ENCODE results near the gene PLXNA4. TPM values are rescaled to one million over a fixed set of nuclear protein-coding genes. Genes with fewer than 3 reads are reported as not detected.

PLXNA4 gene
- total and polyA plus RNA-seq, 2 experiments from 2014 or later, result 0.08 to 0.80 TPM

- Histone ChIP-seq H3K4me2 (no peak overlapping the region), H3F3A (replicated peaks; ENCODE audit: low read depth) (no peaks in the 10 kb centered on the region), H3K27me3 (ENCODE audit: insufficient read depth) (no peaks in the 10 kb centered on the region), H3K36me3 (ENCODE audit: insufficient read depth) (no peaks in the 10 kb centered on the region), H2AFZ (no peak overlapping the region; the same call in 1 of the 2 replicates), H3K4me3 (no peak overlapping the region), H3K79me2 (replicated peaks; ENCODE audit: insufficient read depth) (no peaks in the 10 kb centered on the region), H4K20me1 (replicated peaks; ENCODE audit: insufficient read depth) (no peaks in the 10 kb centered on the region), H3K4me1 (ENCODE audit: insufficient read depth) (no peaks in the 10 kb centered on the region), H3K27ac (ENCODE audit: low read depth) (no peak overlapping the region), H3K9me2 (ENCODE audit: insufficient read depth) (no peaks in the 10 kb centered on the region)
- TF ChIP-seq JUNB (IDR thresholded peaks at IDR 0.05; ENCODE audit: unreplicated experiment), result no peak
- no peak overlapping the region for H3K27ac Mint-ChIP-seq
- no peaks in the 10 kb centered on the region for H3K9me3 Mint-ChIP-seq
- peaks cover 2% of the 10 kb centered on the region for H3K27me3 Mint-ChIP-seq (ENCODE audit: insufficient read depth, low read depth, poor library complexity)
- no peaks in the 10 kb centered on the region for H3K36me3 Mint-ChIP-seq (ENCODE audit: low read depth)
- DNase-seq (ENCODE audit: low spot score) (no peak), ATAC-seq (no peak)
- H3K4me3 Mint-ChIP-seq, result no peak overlapping the region
- H3K4me1 Mint-ChIP-seq, result peaks cover 2% of the 10 kb centered on the region; the same call in 2 of the 3 replicates
Measured at GRCh38 chr7:132328047-132328620, 248.1 kb downstream of the PLXNA4 start.

DNA sequence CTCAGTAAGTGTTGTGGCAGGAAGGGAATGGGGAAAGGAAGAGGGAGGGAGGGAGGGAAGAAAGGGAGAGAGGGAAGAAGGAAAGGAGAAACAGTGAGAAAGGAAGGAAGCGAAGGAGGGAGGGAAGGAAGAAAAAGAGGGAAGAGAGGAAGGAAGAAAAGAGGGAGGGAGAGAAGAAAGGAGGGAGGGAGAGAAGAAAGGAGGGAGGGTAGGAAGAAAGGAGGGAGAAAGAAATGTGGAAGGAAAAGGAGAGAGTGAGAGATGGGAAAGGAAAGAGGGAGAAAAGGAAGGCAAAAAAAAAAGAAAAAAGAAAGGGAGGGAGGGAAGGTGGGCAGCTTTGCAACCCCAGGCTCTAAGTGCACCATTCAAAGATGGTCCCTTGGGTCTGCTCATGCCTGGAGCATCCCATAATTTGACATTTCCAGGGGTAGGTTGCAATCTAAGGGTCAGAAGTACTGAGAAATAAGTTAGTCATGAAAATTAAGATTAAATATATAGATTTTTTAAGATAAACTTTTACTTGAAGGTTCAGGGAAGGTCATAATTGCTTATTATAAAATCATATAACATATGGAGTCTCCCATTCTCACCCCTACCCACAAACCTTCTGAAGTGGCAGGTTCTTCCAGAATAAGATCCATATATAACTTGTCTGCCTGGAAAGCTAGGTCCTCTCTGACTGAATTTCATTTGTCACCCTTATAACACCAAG is 249.2 kb downstream of the PLXNA4 start:
- H3K36me3 Mint-ChIP-seq (ENCODE audit: low read depth), result no peaks in the 10 kb centered on the region
- TF ChIP-seq, protein P1, sequence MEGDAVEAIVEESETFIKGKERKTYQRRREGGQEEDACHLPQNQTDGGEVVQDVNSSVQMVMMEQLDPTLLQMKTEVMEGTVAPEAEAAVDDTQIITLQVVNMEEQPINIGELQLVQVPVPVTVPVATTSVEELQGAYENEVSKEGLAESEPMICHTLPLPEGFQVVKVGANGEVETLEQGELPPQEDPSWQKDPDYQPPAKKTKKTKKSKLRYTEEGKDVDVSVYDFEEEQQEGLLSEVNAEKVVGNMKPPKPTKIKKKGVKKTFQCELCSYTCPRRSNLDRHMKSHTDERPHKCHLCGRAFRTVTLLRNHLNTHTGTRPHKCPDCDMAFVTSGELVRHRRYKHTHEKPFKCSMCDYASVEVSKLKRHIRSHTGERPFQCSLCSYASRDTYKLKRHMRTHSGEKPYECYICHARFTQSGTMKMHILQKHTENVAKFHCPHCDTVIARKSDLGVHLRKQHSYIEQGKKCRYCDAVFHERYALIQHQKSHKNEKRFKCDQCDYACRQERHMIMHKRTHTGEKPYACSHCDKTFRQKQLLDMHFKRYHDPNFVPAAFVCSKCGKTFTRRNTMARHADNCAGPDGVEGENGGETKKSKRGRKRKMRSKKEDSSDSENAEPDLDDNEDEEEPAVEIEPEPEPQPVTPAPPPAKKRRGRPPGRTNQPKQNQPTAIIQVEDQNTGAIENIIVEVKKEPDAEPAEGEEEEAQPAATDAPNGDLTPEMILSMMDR (conservative IDR thresholded peaks at IDR 0.05; ENCODE audit: low read depth in 2 of 2), result no peak
- no peak for TF ChIP-seq CREB1 (CRISPR knock-in tag; IDR thresholded peaks at IDR 0.05; ENCODE audit: low read depth)
- TF ChIP-seq, protein P2, sequence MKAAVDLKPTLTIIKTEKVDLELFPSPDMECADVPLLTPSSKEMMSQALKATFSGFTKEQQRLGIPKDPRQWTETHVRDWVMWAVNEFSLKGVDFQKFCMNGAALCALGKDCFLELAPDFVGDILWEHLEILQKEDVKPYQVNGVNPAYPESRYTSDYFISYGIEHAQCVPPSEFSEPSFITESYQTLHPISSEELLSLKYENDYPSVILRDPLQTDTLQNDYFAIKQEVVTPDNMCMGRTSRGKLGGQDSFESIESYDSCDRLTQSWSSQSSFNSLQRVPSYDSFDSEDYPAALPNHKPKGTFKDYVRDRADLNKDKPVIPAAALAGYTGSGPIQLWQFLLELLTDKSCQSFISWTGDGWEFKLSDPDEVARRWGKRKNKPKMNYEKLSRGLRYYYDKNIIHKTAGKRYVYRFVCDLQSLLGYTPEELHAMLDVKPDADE (IDR thresholded peaks at IDR 0.05), result no peak
- no peak for TF ChIP-seq JUNB (IDR thresholded peaks at IDR 0.05; ENCODE audit: unreplicated experiment)
- TF ChIP-seq POLR2AphosphoS5 (IDR thresholded peaks at IDR 0.05; ENCODE audit: low read depth), result no peak
- TF ChIP-seq ZNF331 (CRISPR knock-in tag; IDR thresholded peaks at IDR 0.05; ENCODE audit: low read depth), result no peak
- TF ChIP-seq EZH2phosphoT487 (IDR thresholded peaks at IDR 0.05; ENCODE audit: unreplicated experiment), result no peak
- TF ChIP-seq NANOG (IDR thresholded peaks at IDR 0.05; ENCODE audit: borderline replicate concordance), result no peak
- no peak for TF ChIP-seq ZNF462 (CRISPR knock-in tag; IDR thresholded peaks at IDR 0.05)
- no peak for TF ChIP-seq ZNF114 (CRISPR knock-in tag; IDR thresholded peaks at IDR 0.05)
- no peak for TF ChIP-seq EZH2 (IDR thresholded peaks at IDR 0.05; ENCODE audit: low read depth, unreplicated experiment)

More for the DNA sequence above, 249.2 kb downstream of the PLXNA4 start:
- no peaks in the 10 kb centered on the region for H3K9me3 Mint-ChIP-seq
- no peak overlapping the region for H3K4me3 Mint-ChIP-seq
- Histone ChIP-seq H4K20me1 (replicated peaks; ENCODE audit: insufficient read depth) (no peaks in the 10 kb centered on the region), H3K27ac (ENCODE audit: low read depth) (no peak overlapping the region), H3K27me3 (ENCODE audit: insufficient read depth) (no peaks in the 10 kb centered on the region), H3K9me2 (ENCODE audit: insufficient read depth) (no peaks in the 10 kb centered on the region), H3K4me1 (ENCODE audit: insufficient read depth) (no peaks in the 10 kb centered on the region), H3K79me2 (replicated peaks; ENCODE audit: insufficient read depth) (no peaks in the 10 kb centered on the region), H3K36me3 (ENCODE audit: insufficient read depth) (no peaks in the 10 kb centered on the region), H3K4me2 (no peak overlapping the region), H3K4me3 (no peak overlapping the region), H2AFZ (no peak overlapping the region), H3F3A (replicated peaks; ENCODE audit: low read depth) (no peaks in the 10 kb centered on the region)
- no peak overlapping the region for H3K27ac Mint-ChIP-seq
- DNase-seq (ENCODE audit: low spot score) (no peak), ATAC-seq (no peak)
- peaks cover 2% of the 10 kb centered on the region; the same call in 2 of the 3 replicates for H3K4me1 Mint-ChIP-seq
- H3K27me3 Mint-ChIP-seq (ENCODE audit: insufficient read depth, low read depth, poor library complexity), result peaks cover 2% of the 10 kb centered on the region

Measured in GM23338 (cell line).